ENCODE results near the gene DNTTIP2. TPM values are rescaled to one million over a fixed set of nuclear protein-coding genes. Genes with fewer than 3 reads are reported as not detected.

DNTTIP2 gene
- total and polyA plus RNA-seq, 4 donors, result 36.6 to 79.9 (median 46.7) TPM

DNA sequence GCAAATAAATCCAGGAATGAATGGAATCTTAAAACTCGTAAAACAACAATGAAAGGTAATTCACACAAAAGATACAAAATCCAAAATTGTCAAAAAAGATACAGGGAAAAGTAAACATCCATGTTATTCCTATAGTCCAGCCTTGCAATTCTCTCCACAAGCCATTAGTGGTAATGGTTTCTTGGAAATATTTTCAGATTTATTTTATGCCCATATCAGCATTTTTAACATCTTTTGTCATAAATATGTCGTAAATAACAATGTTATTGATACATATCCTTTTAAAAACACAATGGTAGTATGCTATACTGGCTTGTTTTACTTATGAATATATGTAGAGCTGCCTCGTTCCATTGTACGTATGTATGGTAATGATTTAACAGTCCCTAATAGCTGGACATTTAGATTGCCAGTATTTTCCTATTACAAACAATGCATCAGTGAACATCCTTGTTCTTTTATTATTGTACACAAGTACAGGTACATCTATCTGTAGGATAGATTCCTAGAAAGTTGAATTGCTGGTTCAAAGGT, 30.6 kb downstream of the DNTTIP2 start:
- no peaks in the 10 kb centered on the region for H3K9me3 ChIP-seq (ENCODE audit: control insufficient read depth in 4 of 4, insufficient read depth in 3 of 4, low read length in 3 of 4)
- DNase-seq (no peak), ATAC-seq (ENCODE audit: insufficient read depth, low FRiP score) (no peak)
- peak overlapping the region in 1 of 2 donors; percentile 86 for H3K9ac ChIP-seq (ENCODE audit: insufficient read depth in 1 of 2, low read length in 2 of 2)
- no peak overlapping the region for H3K4me3 ChIP-seq
- H3K4me1 ChIP-seq (ENCODE audit: control insufficient read depth in 5 of 5, insufficient read depth in 5 of 5, low read length in 5 of 5), result peaks cover 0 to 16% (median 5%) of the 10 kb centered on the region in 5 donors
- no peaks in the 10 kb centered on the region for H3K36me3 ChIP-seq (ENCODE audit: control insufficient read depth in 4 of 4, insufficient read depth in 4 of 4, low read length in 4 of 4)
- no peaks in the 10 kb centered on the region for H3K27me3 ChIP-seq (ENCODE audit: control insufficient read depth in 3 of 3, insufficient read depth in 3 of 3, low read length in 2 of 3)
- H3K27ac ChIP-seq (ENCODE audit: low read depth in 1 of 2, low read length in 1 of 2), result peak overlapping the region in 1 of 2 donors; percentile 97
- 64 to 72% methylated on average over 4 of the region's 4 CpGs for WGBS, 2 donors
- TF ChIP-seq CTCF (IDR thresholded peaks at IDR 0.05; ENCODE audit: control extremely low read depth, extremely low read depth), result no peak

GRCh38 chr1:93847811-93848288, 31.2 kb downstream of the DNTTIP2 start:
- peaks cover 0 to 16% (median 5%) of the 10 kb centered on the region in 5 donors for H3K4me1 ChIP-seq (ENCODE audit: control insufficient read depth in 5 of 5, insufficient read depth in 5 of 5, low read length in 5 of 5)
- peak overlapping the region in 1 of 2 donors; percentile 86 for H3K9ac ChIP-seq (ENCODE audit: insufficient read depth in 1 of 2, low read length in 2 of 2)
- H3K9me3 ChIP-seq (ENCODE audit: control insufficient read depth in 4 of 4, insufficient read depth in 3 of 4, low read length in 3 of 4), result no peaks in the 10 kb centered on the region
- H3K4me3 ChIP-seq, result peak overlapping the region; percentile 67
- peak; percentile 72 to 76 (median 73) for DNase-seq
- peak overlapping the region; percentile 96 to 97 for H3K27ac ChIP-seq (ENCODE audit: low read depth in 1 of 2, low read length in 1 of 2)
- peak; percentile 30 for ATAC-seq (ENCODE audit: insufficient read depth, low FRiP score)
- TF ChIP-seq CTCF (IDR thresholded peaks at IDR 0.05; ENCODE audit: control extremely low read depth, extremely low read depth), result no peak
- H3K36me3 ChIP-seq (ENCODE audit: control insufficient read depth in 4 of 4, insufficient read depth in 4 of 4, low read length in 4 of 4), result peaks cover 0 to 3% (median 0%) of the 10 kb centered on the region in 4 donors
- WGBS, 2 donors, result 0 to 1% methylated on average over 36 of the region's 36 CpGs
- H3K27me3 ChIP-seq (ENCODE audit: control insufficient read depth in 3 of 3, insufficient read depth in 3 of 3, low read length in 2 of 3), result no peaks in the 10 kb centered on the region

DNA sequence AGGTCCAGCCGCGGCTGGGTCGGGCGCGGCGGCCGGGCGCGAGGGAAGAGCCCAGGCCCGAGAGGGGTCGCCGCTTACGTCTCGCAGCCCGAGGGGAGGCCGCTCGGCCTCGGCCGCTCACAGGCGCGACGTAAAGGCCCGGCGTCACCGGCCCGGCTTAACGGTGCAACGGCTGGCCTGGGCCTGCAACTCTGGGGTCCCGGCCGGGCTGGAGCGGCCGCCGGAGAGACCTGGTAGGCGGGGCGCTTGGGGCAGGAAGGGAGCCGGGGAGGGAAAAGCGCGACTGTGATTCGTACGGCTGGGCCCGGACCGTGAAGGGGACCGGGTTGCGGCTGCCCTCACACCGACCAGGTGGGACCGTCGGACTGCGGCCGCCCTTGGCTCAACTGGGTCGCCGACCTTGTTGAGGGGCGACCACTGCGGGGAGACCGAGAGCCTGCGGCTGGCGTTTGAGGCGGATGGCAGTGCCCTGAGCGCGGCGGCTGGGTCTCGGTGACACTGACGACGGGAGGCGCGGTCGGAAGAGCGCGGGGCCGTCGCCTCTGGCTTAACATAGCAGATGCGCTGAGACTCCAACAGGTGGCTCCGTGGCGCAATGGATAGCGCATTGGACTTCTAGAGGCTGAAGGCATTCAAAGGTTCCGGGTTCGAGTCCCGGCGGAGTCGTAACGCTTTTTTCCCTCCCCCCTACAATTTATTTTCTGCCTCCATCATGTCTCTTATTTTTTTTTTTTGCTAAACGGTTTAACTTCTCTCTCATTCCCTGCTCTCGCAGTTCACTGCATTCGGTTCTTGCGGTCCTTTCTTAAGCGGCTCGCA, 31.8 kb downstream of the DNTTIP2 start:
- peak overlapping the region; percentile 46 to 86 for H3K9ac ChIP-seq (ENCODE audit: insufficient read depth in 1 of 2, low read length in 2 of 2)
- no peak for TF ChIP-seq CTCF (IDR thresholded peaks at IDR 0.05; ENCODE audit: control extremely low read depth, extremely low read depth)
- peaks cover 0 to 3% (median 0%) of the 10 kb centered on the region in 4 donors for H3K36me3 ChIP-seq (ENCODE audit: control insufficient read depth in 4 of 4, insufficient read depth in 4 of 4, low read length in 4 of 4)
- peak overlapping the region; percentile 96 to 97 for H3K27ac ChIP-seq (ENCODE audit: low read depth in 1 of 2, low read length in 1 of 2)
- DNase-seq (peak; percentile 94 to 98 (median 96)), ATAC-seq (ENCODE audit: insufficient read depth, low FRiP score) (peak; percentile 73)
- peak overlapping the region; percentile 67 for H3K4me3 ChIP-seq
- no peaks in the 10 kb centered on the region for H3K27me3 ChIP-seq (ENCODE audit: control insufficient read depth in 3 of 3, insufficient read depth in 3 of 3, low read length in 2 of 3)
- 0 to 1% methylated on average over 60 to 82 of the region's 86 CpGs for WGBS, 2 donors
- no peaks in the 10 kb centered on the region for H3K9me3 ChIP-seq (ENCODE audit: control insufficient read depth in 4 of 4, insufficient read depth in 3 of 4, low read length in 3 of 4)
- peaks cover 0 to 16% (median 5%) of the 10 kb centered on the region in 5 donors for H3K4me1 ChIP-seq (ENCODE audit: control insufficient read depth in 5 of 5, insufficient read depth in 5 of 5, low read length in 5 of 5)

Data from lung (tissue), 12 donors.